ENCODE data around the gene LGALS7B.

- TF ChIP-seq CTCF (IDR thresholded peaks at IDR 0.05; ENCODE audit: low read length): no peak
- TF ChIP-seq EZH2phosphoT487 (IDR thresholded peaks at IDR 0.05; ENCODE audit: low read length): no peak
These were observed 20.7 kb downstream of the LGALS7B start for GRCh38 chr19:38809592-38810252.

Data from MM.1S (cell line).